Lower leg skin (tissue), 3 donors: ENCODE measurements around the gene BPIFB1.

Experiments used
- POLR2A ChIP-seq, 2 donors: fragments of 450-650 bp; IDR thresholded peaks; one replicate each; pipeline ENCODE4 v1.6.1; 2016 to 2017; ENCODE audit warnings: antibody characterized with exemption in 2 of 2, mild to moderate bottlenecking in 1 of 2, moderate library complexity in 1 of 2
- TF ChIP-seq, protein P1 (sequence below), 3 donors: fragments of 450-650 bp; IDR thresholded peaks; one replicate each; pipeline ENCODE4 v1.5.1; 2016; ENCODE audit warnings: antibody characterized with exemption in 3 of 3, mild to moderate bottlenecking in 3 of 3, moderate library complexity in 2 of 3

DNA sequence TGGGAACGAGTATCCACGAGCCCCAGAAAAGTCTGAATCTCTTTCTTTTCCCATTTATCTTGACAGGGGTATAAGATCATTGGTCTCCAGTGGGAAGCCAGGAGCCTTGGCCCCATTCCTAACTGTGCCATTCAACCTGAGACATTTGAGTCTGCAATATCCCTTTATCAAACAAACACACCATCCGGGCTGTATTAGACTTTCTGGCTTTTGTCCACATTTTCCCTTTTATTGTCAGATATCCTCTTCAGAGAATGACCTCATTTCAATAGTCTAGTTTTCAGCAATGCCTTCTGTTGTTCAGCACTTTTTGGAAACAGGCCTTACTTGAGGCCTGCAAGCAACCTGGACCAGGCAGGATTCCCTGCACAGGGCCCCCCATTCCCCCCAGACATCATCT is 31.5 kb upstream of the BPIFB1 start:
- TF ChIP-seq, protein P1, sequence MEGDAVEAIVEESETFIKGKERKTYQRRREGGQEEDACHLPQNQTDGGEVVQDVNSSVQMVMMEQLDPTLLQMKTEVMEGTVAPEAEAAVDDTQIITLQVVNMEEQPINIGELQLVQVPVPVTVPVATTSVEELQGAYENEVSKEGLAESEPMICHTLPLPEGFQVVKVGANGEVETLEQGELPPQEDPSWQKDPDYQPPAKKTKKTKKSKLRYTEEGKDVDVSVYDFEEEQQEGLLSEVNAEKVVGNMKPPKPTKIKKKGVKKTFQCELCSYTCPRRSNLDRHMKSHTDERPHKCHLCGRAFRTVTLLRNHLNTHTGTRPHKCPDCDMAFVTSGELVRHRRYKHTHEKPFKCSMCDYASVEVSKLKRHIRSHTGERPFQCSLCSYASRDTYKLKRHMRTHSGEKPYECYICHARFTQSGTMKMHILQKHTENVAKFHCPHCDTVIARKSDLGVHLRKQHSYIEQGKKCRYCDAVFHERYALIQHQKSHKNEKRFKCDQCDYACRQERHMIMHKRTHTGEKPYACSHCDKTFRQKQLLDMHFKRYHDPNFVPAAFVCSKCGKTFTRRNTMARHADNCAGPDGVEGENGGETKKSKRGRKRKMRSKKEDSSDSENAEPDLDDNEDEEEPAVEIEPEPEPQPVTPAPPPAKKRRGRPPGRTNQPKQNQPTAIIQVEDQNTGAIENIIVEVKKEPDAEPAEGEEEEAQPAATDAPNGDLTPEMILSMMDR (IDR thresholded peaks at IDR 0.05), result no peak
- no peak for TF ChIP-seq POLR2A (IDR thresholded peaks at IDR 0.05)
